RWPE1 (cell line): ENCODE measurements around the gene GHRL.

ENCODE experiments used
- CTCF ChIA-PET: fragments of 350-600 bp; sonication (Branson Sonifier 250); formaldehyde crosslinking; extraction: SDS; loops from one replicate; lab custom pipeline; 2021; lab: Yijun Ruan, JAX
- POLR2A ChIA-PET: fragments of 400-600 bp; formaldehyde crosslinking; extraction: SDS; loops from one replicate; lab custom pipeline; 2020; ENCODE audit warnings: antibody characterized with exemption; ENCODE audit not compliant: low non-redundant PET; lab: Yijun Ruan, JAX
- DNase-seq: peaks from one replicate; pipeline ENCODE4 v3.0.0; 2012; ENCODE audit warnings: low spot score
- H3K27ac ChIP-seq: fragments of 450-650 bp; 2 replicates; pipeline ENCODE4 v1.5.1; 2017
- CTCF ChIP-seq: fragments of 450-650 bp; conservative IDR thresholded peaks from 2 replicates; pipeline ENCODE4 v1.5.1; 2017; ENCODE audit warnings: low read depth, mild to moderate bottlenecking

Gene GHRL

GRCh38 chr3:10292505-10293419 is at the start of gene GHRL:
TSS of gene GHRL (minus strand) at chr3:10292947. CDS start at chr3:10290180, 2,767 bp downstream.
- TF ChIP-seq CTCF, result no peak
- no peak within 1 kb of the TSS for H3K27ac ChIP-seq
- ChIA-PET CTCF (no interaction called here), POLR2A (no interaction called here)
- DNase-seq, result no peak

GRCh38 chr3:10341901-10342398 is 49.2 kb upstream of the GHRL start:
- no peak for TF ChIP-seq CTCF
- POLR2A ChIA-PET, result no interaction called here
- DNase-seq, result no peak
- no peak overlapping the region for H3K27ac ChIP-seq
- CTCF ChIA-PET, result interaction anchor here (1.2 kb wide), 1 partner anchor 397 kb away, joined by 3 read pairs; no protein-coding TSS in a partner anchor

- ChIA-PET CTCF (no interaction called here), POLR2A (no interaction called here)
- no peak overlapping the region for H3K27ac ChIP-seq
- TF ChIP-seq CTCF, result no peak
- no peak for DNase-seq
Measured at GRCh38 chr3:10340476-10340875, 47.7 kb upstream of the GHRL start.

GRCh38 chr3:10340046-10340445 is 47.3 kb upstream of the GHRL start:
- no peak for DNase-seq
- no peak for TF ChIP-seq CTCF
- H3K27ac ChIP-seq, result no peak overlapping the region
- POLR2A ChIA-PET, result no interaction called here
- CTCF ChIA-PET, result no interaction called here

GRCh38 chr3:10339376-10339955 is 46.7 kb upstream of the GHRL start:
- H3K27ac ChIP-seq, result no peak overlapping the region
- ChIA-PET CTCF (interaction anchor here (0.7 kb wide), 1 partner anchor 399 kb away, joined by 3 read pairs; no protein-coding TSS in a partner anchor), POLR2A (no interaction called here)
- no peak for DNase-seq
- TF ChIP-seq CTCF, result no peak

GRCh38 chr3:10338591-10339353 is 46.0 kb upstream of the GHRL start:
- no peak overlapping the region for H3K27ac ChIP-seq
- DNase-seq, result no peak
- TF ChIP-seq CTCF, result no peak
- CTCF ChIA-PET, result interaction anchor here (0.7 kb wide), 1 partner anchor 400 kb away, joined by 3 read pairs; no protein-coding TSS in a partner anchor
- POLR2A ChIA-PET, result no interaction called here
